ENCODE data around the gene EIF5A.
A peak's percentile ranks its signal among the peaks of the same experiment; 100 is the strongest.

EIF5A gene

GRCh38 chr17:7306911-7307685 is at the start of gene EIF5A:
Gene EIF5A (plus strand): TSS chr17:7307628. CDS start chr17:7309636, 2,008 bp downstream.
- DNase-seq, result peak; percentile 99
- in situ Hi-C loops (cut with MboI; ENCODE audit: low pct_unique_long_range_greater_than_20kb, low sequenced_read_pairs), result no loop called here

- no peak for DNase-seq
- in situ Hi-C loops (cut with MboI; ENCODE audit: low pct_unique_long_range_greater_than_20kb, low sequenced_read_pairs), result no loop called here
These were observed 48.5 kb upstream of the EIF5A start for GRCh38 chr17:7258731-7259554.

GRCh38 chr17:7259555-7259889 is 47.9 kb upstream of the EIF5A start:
- in situ Hi-C loops (cut with MboI; ENCODE audit: low pct_unique_long_range_greater_than_20kb, low sequenced_read_pairs), result no loop called here
- DNase-seq, result no peak

- DNase-seq, result no peak
- in situ Hi-C loops (cut with MboI; ENCODE audit: low pct_unique_long_range_greater_than_20kb, low sequenced_read_pairs), result no loop called here
These were observed 47.3 kb upstream of the EIF5A start for GRCh38 chr17:7260151-7260550.

GRCh38 chr17:7260651-7261378 is 46.6 kb upstream of the EIF5A start:
- DNase-seq, result no peak
- in situ Hi-C loops (cut with MboI; ENCODE audit: low pct_unique_long_range_greater_than_20kb, low sequenced_read_pairs), result no loop called here

- DNase-seq, result no peak
These were observed 45.8 kb upstream of the EIF5A start for GRCh38 chr17:7261379-7262191.

GRCh38 chr17:7262192-7262934 is 45.1 kb upstream of the EIF5A start, which contains the start of gene CLDN7:
Gene CLDN7 (minus strand): TSS chr17:7262478. CDS start chr17:7262043, 435 bp downstream.
- no peak for DNase-seq
- in situ Hi-C loops (cut with MboI; ENCODE audit: low pct_unique_long_range_greater_than_20kb, low sequenced_read_pairs), result no loop called here

More at GRCh38 chr17:7261379-7262191, 45.8 kb upstream of the EIF5A start:
- in situ Hi-C loops (cut with MboI; ENCODE audit: low pct_unique_long_range_greater_than_20kb, low sequenced_read_pairs), result no loop called here

GRCh38 chr17:7262935-7263800 is 44.3 kb upstream of the EIF5A start:
- in situ Hi-C loops (cut with MboI; ENCODE audit: low pct_unique_long_range_greater_than_20kb, low sequenced_read_pairs), result no loop called here
- DNase-seq, result peak; percentile 63

GRCh38 chr17:7263801-7264078 is 43.7 kb upstream of the EIF5A start:
- no peak for DNase-seq
- in situ Hi-C loops (cut with MboI; ENCODE audit: low pct_unique_long_range_greater_than_20kb, low sequenced_read_pairs), result no loop called here

GRCh38 chr17:7266784-7267183 is 40.6 kb upstream of the EIF5A start:
- in situ Hi-C loops (cut with MboI; ENCODE audit: low pct_unique_long_range_greater_than_20kb, low sequenced_read_pairs), result no loop called here
- DNase-seq, result no peak

- no peak for DNase-seq
- in situ Hi-C loops (cut with MboI; ENCODE audit: low pct_unique_long_range_greater_than_20kb, low sequenced_read_pairs), result no loop called here
These were observed 28.0 kb upstream of the EIF5A start for GRCh38 chr17:7279448-7279847.

GRCh38 chr17:7280519-7281073 is 26.8 kb upstream of the EIF5A start:
- DNase-seq, result peak; percentile 95

GRCh38 chr17:7281074-7281952 is 26.1 kb upstream of the EIF5A start, which contains the start of gene SLC2A4:
Gene SLC2A4 (plus strand): TSS chr17:7281718. CDS start chr17:7281935, 217 bp downstream.
- in situ Hi-C loops (cut with MboI; ENCODE audit: low pct_unique_long_range_greater_than_20kb, low sequenced_read_pairs), result no loop called here

More at GRCh38 chr17:7280519-7281073, 26.8 kb upstream of the EIF5A start:
- in situ Hi-C loops (cut with MboI; ENCODE audit: low pct_unique_long_range_greater_than_20kb, low sequenced_read_pairs), result no loop called here

GRCh38 chr17:7281953-7282751 is 25.3 kb upstream of the EIF5A start:
- in situ Hi-C loops (cut with MboI; ENCODE audit: low pct_unique_long_range_greater_than_20kb, low sequenced_read_pairs), result no loop called here
- DNase-seq, result no peak

More at GRCh38 chr17:7281074-7281952, 26.1 kb upstream of the EIF5A start, which contains the start of gene SLC2A4:
- peak; percentile 100 for DNase-seq

GRCh38 chr17:7282752-7283321 is 24.6 kb upstream of the EIF5A start:
- no peak for DNase-seq
- in situ Hi-C loops (cut with MboI; ENCODE audit: low pct_unique_long_range_greater_than_20kb, low sequenced_read_pairs), result no loop called here
